Type B pancreatic cell (in vitro differentiated cells): ENCODE data around the gene OVOL3. TPM values are rescaled to one million over a fixed set of nuclear protein-coding genes. Genes with fewer than 3 reads are reported as not detected.

Experiments used
- DNase-seq: peaks from one replicate; pipeline ENCODE4 v3.0.0; 2021; ENCODE audit warnings: mixed read lengths; ENCODE audit not compliant: unreplicated experiment; ENCODE audit errors: extremely low spot score
- H3K27ac Mint-ChIP-seq: 2 replicates; pipeline ENCODE4 v1.8.0; 2021; ENCODE audit warnings: mild to moderate bottlenecking, mixed read lengths
- H3K27me3 Mint-ChIP-seq: 2 replicates; pipeline ENCODE4 v1.8.0; 2021; ENCODE audit warnings: mixed read lengths
- H3K36me3 Mint-ChIP-seq: 2 replicates; pipeline ENCODE4 v1.8.0; 2021; ENCODE audit warnings: mixed read lengths
- H3K4me1 Mint-ChIP-seq: one replicate; pipeline ENCODE4 v1.8.0; 2021; ENCODE audit warnings: mixed read lengths; ENCODE audit not compliant: unreplicated experiment
- H3K4me3 Mint-ChIP-seq: 2 replicates; pipeline ENCODE4 v1.8.0; 2021; ENCODE audit warnings: mild to moderate bottlenecking, mixed read lengths
- H3K9me3 Mint-ChIP-seq: 2 replicates; pipeline ENCODE4 v1.8.0; 2021; ENCODE audit warnings: mixed read lengths
- CTCF ChIP-seq: fragments of 200-600 bp; sonication (generic); conservative IDR thresholded peaks from 2 replicates; pipeline ENCODE4 v1.5.0; 2021; ENCODE audit warnings: antibody characterized with exemption, mild to moderate bottlenecking
- total RNA-seq: library from RNA; stranded (reverse); gene quantifications from 2 replicates; pipeline ENCODE4 v1.2.1, GENCODE V29; 2021; ENCODE audit warnings: low replicate concordance

Gene OVOL3
- total RNA-seq, 1 donor from 2014 or later, result not detected

DNA sequence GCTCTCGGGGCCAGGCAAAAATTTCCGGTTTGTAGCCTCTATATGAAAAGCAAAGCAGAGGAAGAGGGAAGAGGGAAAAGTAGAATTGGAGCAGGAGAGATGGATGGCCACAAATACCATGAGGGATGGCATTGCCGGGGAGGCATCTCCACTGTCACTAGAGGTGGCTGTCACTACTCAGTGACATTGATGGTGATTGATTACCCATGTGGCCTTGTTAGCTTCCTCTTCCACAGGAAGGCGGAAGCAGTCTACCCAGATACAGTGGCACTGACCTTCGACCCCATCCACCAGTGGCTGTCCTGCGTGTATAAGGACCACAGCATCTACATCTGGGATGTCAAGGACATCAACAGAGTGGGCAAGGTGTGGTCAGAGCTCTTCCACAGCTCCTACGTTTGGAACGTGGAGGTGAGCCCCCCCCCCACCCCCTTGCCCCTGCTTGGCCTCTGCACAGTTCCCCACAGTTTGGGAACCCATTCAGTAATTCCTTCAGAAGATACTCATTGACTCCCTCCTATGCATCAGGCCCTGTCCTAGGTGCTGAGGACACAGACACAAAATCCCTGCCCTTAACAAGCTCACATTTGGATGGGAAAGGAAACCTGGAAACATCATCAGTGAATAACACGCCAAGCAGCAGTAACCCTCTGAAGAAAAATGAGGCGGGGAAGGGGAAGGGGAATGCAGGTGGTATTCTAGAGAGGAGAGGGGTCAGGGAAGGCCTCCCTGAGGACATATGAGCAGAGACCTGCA lies 37.6 kb upstream of the OVOL3 start:
- Mint-ChIP-seq H3K27ac (no peak overlapping the region), H3K27me3 (no peaks in the 10 kb centered on the region), H3K4me3 (no peak overlapping the region), H3K4me1 (no peaks in the 10 kb centered on the region), H3K9me3 (no peaks in the 10 kb centered on the region), H3K36me3 (peaks cover 3% of the 10 kb centered on the region)
- TF ChIP-seq CTCF, result no peak
- no peak for DNase-seq

GRCh38 chr19:36079389-36079945 lies 31.5 kb upstream of the OVOL3 start:
- Mint-ChIP-seq H3K36me3 (peaks cover 6% of the 10 kb centered on the region), H3K27me3 (no peaks in the 10 kb centered on the region), H3K4me1 (no peaks in the 10 kb centered on the region), H3K9me3 (no peaks in the 10 kb centered on the region), H3K4me3 (no peak overlapping the region), H3K27ac (no peak overlapping the region)
- no peak for TF ChIP-seq CTCF
- no peak for DNase-seq

- no peaks in the 10 kb centered on the region for H3K4me1 Mint-ChIP-seq
- TF ChIP-seq CTCF, result no peak
- H3K36me3 Mint-ChIP-seq, result peaks cover 3% of the 10 kb centered on the region
- H3K4me3 Mint-ChIP-seq, result no peak overlapping the region
- no peak overlapping the region for H3K27ac Mint-ChIP-seq
- no peak for DNase-seq
- H3K9me3 Mint-ChIP-seq, result no peaks in the 10 kb centered on the region
- no peaks in the 10 kb centered on the region for H3K27me3 Mint-ChIP-seq
These were observed 29.6 kb upstream of the OVOL3 start for GRCh38 chr19:36081385-36081784.

DNA sequence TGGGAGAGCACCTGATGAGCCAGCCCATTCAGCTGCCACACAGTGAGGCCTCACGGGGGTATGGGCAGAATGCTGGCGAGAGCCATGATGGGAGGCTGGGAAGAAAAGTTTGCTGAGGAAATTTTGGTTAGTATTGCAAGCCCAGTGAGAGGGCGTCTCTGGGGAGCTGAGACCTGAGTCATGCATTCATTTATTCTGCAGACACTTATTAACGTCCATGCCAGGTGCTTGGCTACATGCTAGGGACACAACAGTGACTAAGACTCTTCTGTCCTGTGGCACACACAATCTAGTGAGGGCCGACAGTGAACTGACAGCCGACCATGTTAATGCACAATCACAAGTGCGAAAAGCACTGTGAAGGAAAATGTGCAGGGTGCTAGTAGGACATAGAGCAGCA lies 29.0 kb upstream of the OVOL3 start:
- H3K4me1 Mint-ChIP-seq, result no peaks in the 10 kb centered on the region
- H3K27ac Mint-ChIP-seq, result no peak overlapping the region
- TF ChIP-seq CTCF, result no peak

GRCh38 chr19:36082916-36083315 lies 28.0 kb upstream of the OVOL3 start:
- TF ChIP-seq CTCF, result no peak
- Mint-ChIP-seq H3K4me3 (no peak overlapping the region), H3K27ac (no peak overlapping the region), H3K9me3 (no peaks in the 10 kb centered on the region), H3K4me1 (no peaks in the 10 kb centered on the region), H3K36me3 (peaks cover 3% of the 10 kb centered on the region), H3K27me3 (no peaks in the 10 kb centered on the region)
- DNase-seq, result no peak

More for the DNA sequence above, 29.0 kb upstream of the OVOL3 start:
- DNase-seq, result no peak
- H3K9me3 Mint-ChIP-seq, result no peaks in the 10 kb centered on the region
- no peaks in the 10 kb centered on the region for H3K27me3 Mint-ChIP-seq
- H3K4me3 Mint-ChIP-seq, result no peak overlapping the region
- H3K36me3 Mint-ChIP-seq, result peaks cover 3% of the 10 kb centered on the region
